Measurements from ENCODE around the gene PDZRN4.

The PDZRN4 gene

GRCh38 chr12:41286426-41286825, 98.3 kb downstream of the PDZRN4 start:
- WGBS (ENCODE audit: extremely low coverage, insufficient coverage, insufficient read length): no CpG with 5 or more reads among the region's 1 CpG

GRCh38 chr12:41287500-41288141, 99.5 kb downstream of the PDZRN4 start:
- Histone ChIP-seq H3K27me3 (ENCODE audit: insufficient read depth, low read length) (no peaks in the 10 kb centered on the region), H4K8ac (ENCODE audit: low read depth, low read length) (no peak overlapping the region), H2BK120ac (ENCODE audit: insufficient read depth, low read length, poor library complexity) (no peak overlapping the region), H3K9me3 (ENCODE audit: insufficient read depth, low read depth, low read length) (no peaks in the 10 kb centered on the region), H3K9ac (ENCODE audit: low read length) (no peak overlapping the region), H3K23ac (ENCODE audit: low read length) (no peak overlapping the region), H3K36me3 (ENCODE audit: control insufficient read depth in 1 of 2, insufficient read depth in 2 of 2, low read length in 2 of 2) (no peaks in the 10 kb centered on the region), H3K4me1 (ENCODE audit: control insufficient read depth in 1 of 2, insufficient read depth in 2 of 2, low read length in 2 of 2) (no peaks in the 10 kb centered on the region), H4K91ac (ENCODE audit: low read depth, low read length) (no peak overlapping the region), H3K4ac (ENCODE audit: low read depth, low read length) (no peak overlapping the region), H3K4me3 (ENCODE audit: low read depth, low read length) (no peak overlapping the region), H3K18ac (ENCODE audit: low read length) (no peak overlapping the region), H2BK5ac (ENCODE audit: low read depth, low read length, poor library complexity) (no peak overlapping the region), H3K79me2 (ENCODE audit: control insufficient read depth, insufficient read depth, low read length, poor library complexity) (no peaks in the 10 kb centered on the region), H2AFZ (ENCODE audit: insufficient read depth, low read length, poor library complexity) (no peak overlapping the region), H3K4me2 (ENCODE audit: low read length) (no peak overlapping the region), H4K12ac (ENCODE audit: low read depth, low read length) (no peak overlapping the region), H3K14ac (ENCODE audit: low read length) (no peak overlapping the region), H2AK5ac (ENCODE audit: low read length) (no peak overlapping the region), H2BK12ac (ENCODE audit: low read length) (no peak overlapping the region), H3K27ac (ENCODE audit: low read depth, low read length) (no peak overlapping the region), H3K79me1 (ENCODE audit: low read length) (no peaks in the 10 kb centered on the region)
- DNase-seq: no peak
- no CpG with 5 or more reads among the region's 2 CpGs for WGBS (ENCODE audit: extremely low coverage, insufficient coverage, insufficient read length)

More at GRCh38 chr12:41286426-41286825, 98.3 kb downstream of the PDZRN4 start:
- Histone ChIP-seq H3K4ac (ENCODE audit: low read depth, low read length) (no peak overlapping the region), H2AFZ (ENCODE audit: insufficient read depth, low read length, poor library complexity) (no peak overlapping the region), H3K4me2 (ENCODE audit: low read length) (no peak overlapping the region), H3K18ac (ENCODE audit: low read length) (no peak overlapping the region), H4K91ac (ENCODE audit: low read depth, low read length) (no peak overlapping the region), H2BK5ac (ENCODE audit: low read depth, low read length, poor library complexity) (no peak overlapping the region), H3K9ac (ENCODE audit: low read length) (no peak overlapping the region), H4K12ac (ENCODE audit: low read depth, low read length) (no peak overlapping the region), H3K9me3 (ENCODE audit: insufficient read depth, low read depth, low read length) (no peaks in the 10 kb centered on the region), H3K79me2 (ENCODE audit: control insufficient read depth, insufficient read depth, low read length, poor library complexity) (no peaks in the 10 kb centered on the region), H3K4me3 (ENCODE audit: low read depth, low read length) (no peak overlapping the region), H2BK120ac (ENCODE audit: insufficient read depth, low read length, poor library complexity) (no peak overlapping the region), H3K79me1 (ENCODE audit: low read length) (no peaks in the 10 kb centered on the region), H3K36me3 (ENCODE audit: control insufficient read depth in 1 of 2, insufficient read depth in 2 of 2, low read length in 2 of 2) (no peaks in the 10 kb centered on the region), H3K4me1 (ENCODE audit: control insufficient read depth in 1 of 2, insufficient read depth in 2 of 2, low read length in 2 of 2) (no peaks in the 10 kb centered on the region), H3K27ac (ENCODE audit: low read depth, low read length) (no peak overlapping the region), H3K27me3 (ENCODE audit: insufficient read depth, low read length) (no peaks in the 10 kb centered on the region), H2BK12ac (ENCODE audit: low read length) (no peak overlapping the region), H2AK5ac (ENCODE audit: low read length) (no peak overlapping the region), H3K23ac (ENCODE audit: low read length) (no peak overlapping the region), H3K14ac (ENCODE audit: low read length) (no peak overlapping the region), H4K8ac (ENCODE audit: low read depth, low read length) (no peak overlapping the region)
- DNase-seq: no peak

- Histone ChIP-seq H2BK120ac (ENCODE audit: insufficient read depth, low read length, poor library complexity) (no peak overlapping the region), H3K36me3 (ENCODE audit: control insufficient read depth in 1 of 2, insufficient read depth in 2 of 2, low read length in 2 of 2) (no peaks in the 10 kb centered on the region), H3K9ac (ENCODE audit: low read length) (no peak overlapping the region), H3K14ac (ENCODE audit: low read length) (no peak overlapping the region), H3K4me1 (ENCODE audit: control insufficient read depth in 1 of 2, insufficient read depth in 2 of 2, low read length in 2 of 2) (no peaks in the 10 kb centered on the region), H3K4me2 (ENCODE audit: low read length) (no peak overlapping the region), H2BK5ac (ENCODE audit: low read depth, low read length, poor library complexity) (no peak overlapping the region), H3K79me1 (ENCODE audit: low read length) (no peaks in the 10 kb centered on the region), H3K27me3 (ENCODE audit: insufficient read depth, low read length) (no peaks in the 10 kb centered on the region), H3K23ac (ENCODE audit: low read length) (no peak overlapping the region), H3K79me2 (ENCODE audit: control insufficient read depth, insufficient read depth, low read length, poor library complexity) (no peaks in the 10 kb centered on the region), H4K91ac (ENCODE audit: low read depth, low read length) (no peak overlapping the region), H3K9me3 (ENCODE audit: insufficient read depth, low read depth, low read length) (no peaks in the 10 kb centered on the region), H3K4me3 (ENCODE audit: low read depth, low read length) (no peak overlapping the region), H2BK12ac (ENCODE audit: low read length) (no peak overlapping the region), H2AK5ac (ENCODE audit: low read length) (no peak overlapping the region), H2AFZ (ENCODE audit: insufficient read depth, low read length, poor library complexity) (no peak overlapping the region), H3K18ac (ENCODE audit: low read length) (no peak overlapping the region), H3K4ac (ENCODE audit: low read depth, low read length) (no peak overlapping the region), H3K27ac (ENCODE audit: low read depth, low read length) (no peak overlapping the region), H4K12ac (ENCODE audit: low read depth, low read length) (no peak overlapping the region), H4K8ac (ENCODE audit: low read depth, low read length) (no peak overlapping the region)
- WGBS (ENCODE audit: extremely low coverage, insufficient coverage, insufficient read length): no CpG with 5 or more reads among the region's 10 CpGs
- no peak for DNase-seq
Measured at GRCh38 chr12:41288142-41288811, 100.2 kb downstream of the PDZRN4 start.

GRCh38 chr12:41289501-41289900, 101.4 kb downstream of the PDZRN4 start:
- no peak for DNase-seq
- no peak overlapping the region for H3K4ac ChIP-seq (ENCODE audit: low read depth, low read length)
- no peak overlapping the region for H4K8ac ChIP-seq (ENCODE audit: low read depth, low read length)
- no peak overlapping the region for H3K18ac ChIP-seq (ENCODE audit: low read length)
- WGBS (ENCODE audit: extremely low coverage, insufficient coverage, insufficient read length): no CpG with 5 or more reads among the region's 3 CpGs
- H3K4me2 ChIP-seq (ENCODE audit: low read length): no peak overlapping the region
- H3K79me1 ChIP-seq (ENCODE audit: low read length): no peaks in the 10 kb centered on the region
- no peak overlapping the region for H4K12ac ChIP-seq (ENCODE audit: low read depth, low read length)
- H3K14ac ChIP-seq (ENCODE audit: low read length): no peak overlapping the region
- H3K27ac ChIP-seq (ENCODE audit: low read depth, low read length): no peak overlapping the region
- no peak overlapping the region for H2AK5ac ChIP-seq (ENCODE audit: low read length)
- H2BK12ac ChIP-seq (ENCODE audit: low read length): no peak overlapping the region
- no peaks in the 10 kb centered on the region for H3K4me1 ChIP-seq (ENCODE audit: control insufficient read depth in 1 of 2, insufficient read depth in 2 of 2, low read length in 2 of 2)
- H2BK120ac ChIP-seq (ENCODE audit: insufficient read depth, low read length, poor library complexity): no peak overlapping the region
- no peak overlapping the region for H4K91ac ChIP-seq (ENCODE audit: low read depth, low read length)
- no peaks in the 10 kb centered on the region for H3K79me2 ChIP-seq (ENCODE audit: control insufficient read depth, insufficient read depth, low read length, poor library complexity)
- no peaks in the 10 kb centered on the region for H3K9me3 ChIP-seq (ENCODE audit: insufficient read depth, low read depth, low read length)
- no peak overlapping the region for H2AFZ ChIP-seq (ENCODE audit: insufficient read depth, low read length, poor library complexity)
- no peak overlapping the region for H2BK5ac ChIP-seq (ENCODE audit: low read depth, low read length, poor library complexity)
- H3K27me3 ChIP-seq (ENCODE audit: insufficient read depth, low read length): no peaks in the 10 kb centered on the region
- no peaks in the 10 kb centered on the region for H3K36me3 ChIP-seq (ENCODE audit: control insufficient read depth in 1 of 2, insufficient read depth in 2 of 2, low read length in 2 of 2)
- H3K23ac ChIP-seq (ENCODE audit: low read length): no peak overlapping the region
- no peak overlapping the region for H3K4me3 ChIP-seq (ENCODE audit: low read depth, low read length)
- H3K9ac ChIP-seq (ENCODE audit: low read length): no peak overlapping the region

Data from trophoblast cell (in vitro differentiated cells and primary cell).